Omental fat pad (tissue), 4 donors: ENCODE data around the gene PZP. TPM values are rescaled to one million over a fixed set of nuclear protein-coding genes. Genes with fewer than 3 reads are reported as not detected.

Experiments
- ATAC-seq: fragments of 150-250 bp; one replicate; pipeline ENCODE4 v1.9.1; 2016; ENCODE audit warnings: mild to moderate bottlenecking, moderate library complexity; ENCODE audit not compliant: low FRiP score
- DNase-seq: peaks from one replicate; pipeline ENCODE4 v3.0.0-alpha.2; 2019; ENCODE audit warnings: low spot score
- total RNA-seq, 4 donors: library from RNA; depleted of rRNA; stranded (reverse); fragments of >200 nt; gene quantifications; one replicate each; pipeline ENCODE4 v1.1.0, GENCODE V29; 2016
- TF ChIP-seq, protein P1 (sequence below), 3 donors: fragments of 450-650 bp; IDR thresholded peaks; one replicate each; pipeline ENCODE4 v1.5.1; 2016 to 2017; ENCODE audit warnings: antibody characterized with exemption in 3 of 3, mild to moderate bottlenecking in 3 of 3, moderate library complexity in 2 of 3

PZP gene
- total RNA-seq, 4 donors from 2014 or later: 0.12 to 1.6 TPM; not detected in 2

DNA sequence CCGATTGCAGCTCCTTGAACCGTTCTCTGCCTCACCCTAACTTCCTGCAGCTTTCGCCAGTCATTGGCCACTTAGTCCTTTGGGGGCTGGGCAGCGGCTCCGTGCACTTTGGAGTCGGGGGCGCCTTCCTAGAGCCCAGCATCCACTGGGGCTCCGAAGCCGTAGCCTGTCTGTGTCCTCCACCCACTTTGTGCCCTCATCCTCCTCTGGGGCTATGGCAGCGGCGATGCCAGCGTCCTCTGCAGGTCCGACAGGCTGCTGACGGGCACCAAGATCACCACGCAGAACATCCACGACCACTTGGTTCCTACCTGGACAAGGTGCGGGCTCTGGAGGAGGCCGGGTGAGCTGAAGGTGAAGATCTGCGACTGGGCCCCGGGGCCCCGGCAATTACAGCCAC lies 80.7 kb downstream of the PZP start:
- TF ChIP-seq, protein P1, sequence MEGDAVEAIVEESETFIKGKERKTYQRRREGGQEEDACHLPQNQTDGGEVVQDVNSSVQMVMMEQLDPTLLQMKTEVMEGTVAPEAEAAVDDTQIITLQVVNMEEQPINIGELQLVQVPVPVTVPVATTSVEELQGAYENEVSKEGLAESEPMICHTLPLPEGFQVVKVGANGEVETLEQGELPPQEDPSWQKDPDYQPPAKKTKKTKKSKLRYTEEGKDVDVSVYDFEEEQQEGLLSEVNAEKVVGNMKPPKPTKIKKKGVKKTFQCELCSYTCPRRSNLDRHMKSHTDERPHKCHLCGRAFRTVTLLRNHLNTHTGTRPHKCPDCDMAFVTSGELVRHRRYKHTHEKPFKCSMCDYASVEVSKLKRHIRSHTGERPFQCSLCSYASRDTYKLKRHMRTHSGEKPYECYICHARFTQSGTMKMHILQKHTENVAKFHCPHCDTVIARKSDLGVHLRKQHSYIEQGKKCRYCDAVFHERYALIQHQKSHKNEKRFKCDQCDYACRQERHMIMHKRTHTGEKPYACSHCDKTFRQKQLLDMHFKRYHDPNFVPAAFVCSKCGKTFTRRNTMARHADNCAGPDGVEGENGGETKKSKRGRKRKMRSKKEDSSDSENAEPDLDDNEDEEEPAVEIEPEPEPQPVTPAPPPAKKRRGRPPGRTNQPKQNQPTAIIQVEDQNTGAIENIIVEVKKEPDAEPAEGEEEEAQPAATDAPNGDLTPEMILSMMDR (IDR thresholded peaks at IDR 0.05): no peak
- DNase-seq (no peak), ATAC-seq (no peak)

DNA sequence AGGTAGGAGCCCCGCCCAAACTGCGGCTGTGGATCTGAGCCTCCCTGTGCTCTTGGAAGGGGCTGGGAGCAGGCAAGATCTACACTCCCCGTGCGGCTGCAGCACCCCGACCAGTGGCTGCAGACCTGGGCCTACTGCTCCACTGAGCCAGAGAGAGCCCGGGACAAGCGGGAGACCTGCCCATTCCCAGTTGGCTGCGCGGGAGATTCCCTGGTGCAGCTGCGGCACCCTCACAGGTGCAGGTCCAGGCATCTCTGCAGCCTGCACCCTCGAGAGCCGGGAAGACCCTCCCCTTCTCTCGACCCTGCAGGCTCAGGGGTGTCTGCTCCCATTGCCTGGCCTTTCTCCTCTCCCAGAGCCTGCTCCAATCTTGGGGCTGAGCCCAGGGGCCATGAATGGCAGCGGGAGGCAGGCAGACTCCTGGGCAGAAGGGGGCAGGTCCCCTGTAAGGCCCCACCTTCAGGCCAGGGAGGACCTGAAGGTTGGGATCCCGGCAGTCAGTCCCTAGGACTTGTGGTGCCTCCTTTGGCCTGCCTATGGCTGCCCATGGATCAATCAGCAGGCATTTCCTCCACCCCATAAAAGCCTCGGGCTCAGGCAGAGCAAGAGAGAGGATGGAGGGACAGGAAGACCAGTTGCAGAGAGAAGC lies 83.7 kb downstream of the PZP start:
- DNase-seq (no peak), ATAC-seq (no peak)
- TF ChIP-seq, protein P1 (IDR thresholded peaks at IDR 0.05): no peak

DNA sequence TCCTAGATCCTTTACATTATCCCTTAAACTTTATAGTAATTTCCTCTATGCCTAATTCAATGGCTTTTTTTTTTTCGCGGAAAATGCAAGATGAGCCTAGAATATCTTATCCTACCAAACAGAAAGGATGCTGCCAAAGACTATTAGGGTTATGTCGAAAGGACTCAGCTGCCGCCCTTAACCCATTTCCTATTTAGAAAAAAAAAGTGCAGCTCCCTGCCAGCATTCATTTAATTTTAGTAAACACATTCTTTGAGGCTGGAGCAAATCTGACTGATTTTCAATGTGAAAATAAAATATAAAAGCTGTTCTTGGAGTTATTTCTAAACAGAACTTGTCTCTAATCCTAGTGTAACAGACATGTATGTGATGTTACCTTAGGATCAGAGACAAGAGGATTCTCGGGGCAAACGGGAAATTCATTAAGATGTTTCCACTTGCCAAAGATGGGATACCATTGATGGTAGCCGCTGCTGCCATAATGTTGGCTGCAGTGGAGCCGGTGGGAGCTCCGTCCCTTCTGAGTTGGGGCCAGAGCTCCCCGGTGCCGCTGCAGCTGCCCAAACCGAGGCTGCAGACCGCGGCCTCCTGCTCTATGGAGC lies 84.3 kb downstream of the PZP start:
- ATAC-seq: no peak
- TF ChIP-seq, protein P1 (IDR thresholded peaks at IDR 0.05): no peak
- DNase-seq: no peak

DNA sequence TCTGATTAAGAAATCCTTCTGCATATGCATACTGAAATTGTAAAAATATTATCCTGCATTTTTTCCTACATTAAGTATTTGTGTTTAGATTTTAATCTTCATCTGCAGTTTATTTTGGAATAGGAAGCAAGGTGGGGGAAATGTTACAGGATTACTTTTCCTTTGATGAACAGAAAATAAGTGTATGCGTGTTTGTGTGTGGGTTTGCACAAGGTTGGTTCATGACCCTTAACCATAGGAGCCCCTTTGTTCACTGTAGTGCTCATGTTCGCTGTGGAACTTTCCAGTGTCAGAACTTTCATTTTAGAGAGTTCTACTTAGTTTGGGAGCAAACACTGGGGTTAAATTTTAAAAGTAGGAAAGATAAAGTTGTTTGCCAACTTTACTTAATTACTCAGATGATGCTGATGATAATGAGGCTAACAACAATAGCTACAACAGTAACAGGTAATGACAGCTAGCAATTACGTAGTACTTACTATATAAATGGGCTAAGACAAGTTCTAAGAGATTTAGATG lies 86.0 kb downstream of the PZP start:
- ATAC-seq (no peak), DNase-seq (no peak)
- TF ChIP-seq, protein P1 (IDR thresholded peaks at IDR 0.05): no peak

DNA sequence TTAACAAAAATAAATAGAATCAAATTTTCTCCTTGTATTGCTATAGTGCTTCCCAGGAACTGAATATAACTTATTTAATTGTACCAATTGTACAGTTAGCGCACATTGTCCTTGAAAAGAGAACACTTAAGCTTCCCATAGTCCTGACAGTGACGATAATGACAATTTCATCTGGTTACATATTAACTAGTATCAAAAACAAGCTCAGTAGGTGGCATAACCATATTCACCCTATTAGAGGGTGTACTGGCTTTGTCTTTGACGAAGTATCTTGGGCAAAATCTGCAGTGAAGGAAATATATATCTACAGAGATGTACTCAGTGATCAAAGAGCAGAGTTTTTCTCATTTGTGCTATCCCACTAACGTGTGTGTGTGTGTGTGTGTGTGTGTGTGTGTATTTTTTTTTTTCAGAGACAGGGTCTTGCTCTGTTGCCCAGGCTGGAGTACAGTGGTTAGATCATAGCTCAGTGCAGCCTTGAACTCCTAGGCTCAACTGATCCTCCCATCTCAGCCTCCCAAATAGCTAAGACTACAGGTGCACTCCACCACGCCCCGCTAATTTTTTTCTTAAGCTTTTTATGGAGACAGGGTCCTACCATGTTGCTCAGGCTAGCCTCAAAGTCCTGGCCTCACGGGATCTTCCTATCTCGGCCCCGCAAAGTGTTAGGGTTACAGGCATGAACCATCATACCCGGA lies 87.6 kb downstream of the PZP start:
- no peak for DNase-seq
- no peak for ATAC-seq
- TF ChIP-seq, protein P1 (IDR thresholded peaks at IDR 0.05): no peak

DNA sequence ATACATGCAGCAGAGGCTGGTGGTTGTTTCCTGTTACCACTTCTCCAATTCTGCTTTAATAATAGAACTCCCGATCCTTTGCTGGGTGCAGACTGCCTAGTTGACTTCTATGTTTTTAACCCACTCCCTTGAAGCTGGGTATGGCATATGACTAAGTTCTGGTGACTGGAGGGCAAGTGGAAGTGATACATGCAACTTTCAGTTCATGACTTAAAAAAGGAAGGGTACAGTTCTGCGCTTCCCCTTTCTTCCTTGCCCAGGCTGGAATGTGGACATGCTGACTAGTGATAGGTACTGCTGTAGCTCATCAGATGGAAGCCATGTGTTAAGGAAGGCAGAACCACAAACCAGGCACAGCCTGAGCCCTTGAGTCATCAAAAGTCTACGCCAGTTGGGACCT lies 90.0 kb downstream of the PZP start:
- TF ChIP-seq, protein P1 (IDR thresholded peaks at IDR 0.05): no peak
- DNase-seq: no peak
- no peak for ATAC-seq
